ENCODE measurements around the gene NFX1.

- TF ChIP-seq CTCF (IDR thresholded peaks at IDR 0.05) (no peak), POLR2A (IDR thresholded peaks at IDR 0.05) (no peak)
These were observed 30.4 kb downstream of the NFX1 start for GRCh38 chr9:33320568-33321261.

All from gastroesophageal sphincter (tissue), 3 donors.